GM21723 (cell line): ENCODE results near the gene CCNI2.

ENCODE experiments used
- ATAC-seq: cut with Tn5 transposase; IDR thresholded peaks from one replicate; pipeline ENCODE4 v1.9.1; 2021; ENCODE audit warnings: mild to moderate bottlenecking, moderate library complexity; ENCODE audit not compliant: unreplicated experiment

The CCNI2 gene

DNA sequence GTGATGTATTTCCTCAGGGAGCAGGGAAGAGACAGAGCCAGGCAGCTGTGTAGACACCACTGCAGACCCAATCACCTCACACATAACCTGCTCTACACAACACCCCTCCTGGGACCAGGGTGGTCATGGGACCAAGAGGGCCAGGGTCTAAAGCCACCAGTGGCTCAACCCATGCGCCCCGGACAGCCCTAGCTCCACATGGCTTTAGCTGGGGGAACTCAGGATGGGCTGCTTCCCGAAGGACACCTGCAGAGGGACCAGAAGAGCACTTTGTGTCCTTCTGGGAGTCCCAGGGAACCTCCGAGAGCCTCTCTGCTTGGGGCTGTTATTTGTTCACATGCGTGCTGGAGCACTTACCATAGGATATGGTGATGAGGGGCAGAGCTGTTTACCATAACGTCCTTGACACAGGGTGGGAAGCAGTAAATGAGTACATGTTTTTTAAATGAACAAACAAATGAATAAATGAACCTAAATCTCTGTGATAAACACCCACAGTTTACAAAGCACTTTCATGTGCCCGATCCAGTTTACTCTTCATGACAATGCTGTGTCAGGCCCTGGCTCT lies 17.5 kb downstream of the CCNI2 start:
- no peak for ATAC-seq

DNA sequence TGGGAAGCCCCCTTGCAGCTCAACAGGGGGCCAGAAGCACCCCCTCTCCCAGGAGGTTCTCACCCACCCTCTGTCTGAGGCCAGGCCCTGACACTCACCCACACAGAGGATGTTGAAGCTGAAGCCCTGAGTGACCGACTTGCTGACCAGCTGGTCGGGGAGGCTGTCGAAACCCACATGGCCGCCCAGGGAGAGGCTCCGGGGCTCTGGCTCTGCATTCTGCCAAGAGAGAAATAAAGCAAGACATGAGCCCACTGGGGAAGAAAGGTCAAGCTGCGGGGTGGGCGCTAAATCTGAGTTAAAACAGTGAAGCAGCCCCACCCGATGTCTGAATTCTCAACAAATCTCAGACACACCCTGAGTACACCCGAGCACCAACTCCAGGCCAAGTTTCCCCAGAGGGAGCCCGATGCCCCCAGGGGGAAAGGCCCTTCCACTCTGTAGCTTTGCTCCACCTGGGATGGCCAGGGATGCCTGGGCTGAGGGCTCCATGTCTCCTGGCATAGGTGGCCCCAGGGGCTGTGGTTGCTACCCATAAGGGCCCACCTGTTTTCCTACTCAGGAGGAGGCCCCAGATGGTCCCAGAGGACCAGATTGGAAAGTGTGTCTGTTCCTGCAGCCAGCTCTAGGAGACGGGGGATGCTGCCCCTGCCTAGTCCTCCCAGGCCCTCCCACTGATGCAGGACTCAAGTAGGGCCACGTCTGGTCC lies 18.2 kb downstream of the CCNI2 start:
- no peak for ATAC-seq

DNA sequence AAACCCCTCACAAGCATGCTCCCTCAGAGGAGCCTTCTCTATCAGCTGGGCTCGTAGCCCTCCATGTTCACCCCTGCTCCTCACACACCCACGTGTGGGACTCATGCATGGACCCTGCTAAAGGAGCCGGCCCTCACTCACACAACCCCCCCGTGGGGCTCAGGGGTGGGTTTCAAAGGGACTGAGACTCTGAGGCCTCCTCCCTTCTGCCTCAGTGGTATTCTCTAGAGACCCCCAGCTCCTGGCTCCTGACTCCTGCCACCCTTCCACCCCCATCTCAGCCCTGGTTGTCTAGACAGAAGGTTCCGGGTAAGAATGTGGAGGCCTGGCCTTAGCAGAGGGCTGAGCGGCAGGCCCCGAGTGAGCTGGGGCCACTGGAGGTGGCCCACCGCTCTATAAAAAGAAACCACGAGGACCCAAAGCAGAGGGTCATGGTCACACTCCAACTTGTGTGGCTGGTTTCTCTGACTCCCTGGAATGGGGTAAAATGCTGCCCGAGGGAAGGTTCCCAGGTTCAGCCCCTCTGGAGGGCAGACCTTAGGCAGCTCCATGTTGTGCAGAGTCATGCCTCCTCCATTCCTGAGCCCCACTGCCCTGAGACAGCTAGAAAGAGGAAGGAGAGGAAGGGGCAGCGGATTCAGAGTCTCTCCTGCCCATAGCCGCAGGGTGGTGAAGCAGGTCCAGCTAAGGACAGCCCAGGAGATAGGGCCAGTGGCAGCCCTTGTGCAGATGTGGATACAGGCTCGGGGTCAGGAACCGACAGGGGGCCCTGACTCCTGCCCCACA lies 19.0 kb downstream of the CCNI2 start:
- ATAC-seq, result no peak

DNA sequence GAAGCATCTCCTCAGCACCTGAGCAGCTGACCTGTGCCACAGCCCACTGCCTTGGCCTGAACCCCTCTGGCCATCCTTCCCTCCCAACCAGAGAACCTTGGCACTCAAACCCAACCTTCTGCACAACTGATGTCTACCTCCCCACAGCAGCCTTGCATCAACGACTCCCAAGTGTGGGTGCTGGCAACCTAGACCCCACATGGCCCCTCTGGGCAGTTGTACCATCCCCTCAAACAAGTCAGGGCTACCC lies 19.5 kb downstream of the CCNI2 start:
- no peak for ATAC-seq

DNA sequence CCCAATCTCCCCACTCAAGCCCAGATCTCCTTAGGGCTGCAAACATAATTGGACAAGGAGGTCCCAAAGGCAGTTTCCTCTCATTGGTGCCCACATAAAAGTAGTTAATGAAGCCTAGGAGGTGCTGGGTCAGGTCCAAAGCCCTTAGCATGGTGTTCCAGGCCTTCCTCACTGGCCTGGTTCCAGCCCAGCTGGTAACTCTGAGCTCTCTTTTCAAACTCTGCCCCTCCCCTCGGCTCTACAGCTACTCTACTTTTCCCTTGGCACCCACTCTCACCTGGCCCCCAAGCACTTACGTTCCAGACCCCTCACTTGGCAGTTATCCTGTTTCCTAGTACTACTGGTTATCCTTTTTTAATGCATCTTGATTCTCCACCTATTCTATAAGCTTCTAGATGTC lies 19.9 kb downstream of the CCNI2 start:
- no peak for ATAC-seq

DNA sequence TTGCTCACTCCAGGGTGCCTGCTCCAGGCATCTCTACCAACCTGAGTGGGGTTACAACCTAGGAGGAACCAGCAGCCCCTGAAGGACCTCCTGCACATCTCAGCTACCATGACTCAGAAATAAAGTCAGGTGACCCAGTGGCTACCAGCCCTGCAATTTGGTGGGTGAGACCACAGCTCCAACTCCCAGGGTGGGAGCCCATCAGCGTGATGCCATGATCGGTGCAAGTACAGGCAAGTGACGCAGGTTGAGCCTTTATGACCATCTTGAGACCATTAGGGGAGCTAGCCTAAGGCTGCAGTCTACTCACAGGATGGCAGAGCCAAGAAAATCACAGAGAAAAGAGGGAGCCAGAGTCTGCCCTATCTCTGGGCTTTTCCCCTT lies 21.3 kb downstream of the CCNI2 start:
- ATAC-seq, result no peak

DNA sequence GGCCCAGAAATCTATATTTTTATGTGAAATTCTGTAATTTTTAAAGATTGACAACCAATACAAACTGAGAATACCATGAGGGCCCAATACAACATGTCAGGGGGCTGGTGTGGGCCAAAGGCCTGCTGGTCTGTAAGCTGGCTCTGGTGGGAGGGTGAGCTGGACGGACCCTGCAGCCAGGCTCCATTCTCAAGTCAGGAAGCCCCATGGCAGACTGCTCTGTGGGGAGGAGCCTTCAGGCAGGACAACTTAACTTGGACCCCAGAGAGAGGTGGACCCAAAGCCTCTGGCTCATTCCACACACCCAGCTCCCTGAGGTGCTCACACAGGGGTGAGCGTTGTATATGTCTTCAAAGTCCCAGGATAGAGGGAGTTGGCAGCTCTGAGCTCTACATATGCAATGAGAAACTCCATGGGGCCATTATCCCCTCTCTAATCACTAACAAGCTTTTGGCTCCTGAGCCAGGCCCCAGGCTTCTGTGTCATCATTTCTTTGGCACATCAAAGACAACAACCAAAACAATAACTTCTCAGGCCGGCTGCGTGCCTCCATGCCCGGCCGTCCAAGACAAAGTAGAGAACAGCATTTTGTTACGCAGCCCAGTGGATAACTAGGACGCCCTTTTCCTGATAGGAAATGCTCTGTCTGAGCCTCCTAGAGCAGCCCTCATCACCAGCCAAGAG lies 23.4 kb downstream of the CCNI2 start:
- ATAC-seq, result no peak

DNA sequence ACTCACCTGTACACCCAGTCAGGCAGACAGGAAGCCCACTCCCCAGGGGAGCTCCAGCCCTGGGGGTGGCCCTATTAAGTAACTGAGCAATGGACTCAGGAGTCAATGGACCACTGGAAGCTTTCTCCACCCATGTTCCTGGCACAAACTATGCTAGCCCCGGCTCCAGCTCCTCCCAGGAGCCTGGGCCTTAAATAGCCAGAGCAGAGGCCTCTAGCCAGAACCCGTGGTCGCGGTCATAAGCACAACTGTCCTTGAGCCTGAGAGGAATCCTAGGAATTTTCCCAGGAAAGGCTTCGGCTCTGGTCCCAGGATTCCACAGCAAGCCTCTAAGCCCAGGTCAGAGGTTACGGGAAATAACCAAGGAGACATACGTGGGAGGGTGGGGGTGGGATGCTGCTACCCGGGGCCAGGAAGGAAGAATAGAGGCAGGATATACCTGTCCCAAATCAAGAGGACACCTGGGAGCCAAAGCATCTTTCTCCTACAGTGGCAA lies 24.3 kb downstream of the CCNI2 start:
- no peak for ATAC-seq

DNA sequence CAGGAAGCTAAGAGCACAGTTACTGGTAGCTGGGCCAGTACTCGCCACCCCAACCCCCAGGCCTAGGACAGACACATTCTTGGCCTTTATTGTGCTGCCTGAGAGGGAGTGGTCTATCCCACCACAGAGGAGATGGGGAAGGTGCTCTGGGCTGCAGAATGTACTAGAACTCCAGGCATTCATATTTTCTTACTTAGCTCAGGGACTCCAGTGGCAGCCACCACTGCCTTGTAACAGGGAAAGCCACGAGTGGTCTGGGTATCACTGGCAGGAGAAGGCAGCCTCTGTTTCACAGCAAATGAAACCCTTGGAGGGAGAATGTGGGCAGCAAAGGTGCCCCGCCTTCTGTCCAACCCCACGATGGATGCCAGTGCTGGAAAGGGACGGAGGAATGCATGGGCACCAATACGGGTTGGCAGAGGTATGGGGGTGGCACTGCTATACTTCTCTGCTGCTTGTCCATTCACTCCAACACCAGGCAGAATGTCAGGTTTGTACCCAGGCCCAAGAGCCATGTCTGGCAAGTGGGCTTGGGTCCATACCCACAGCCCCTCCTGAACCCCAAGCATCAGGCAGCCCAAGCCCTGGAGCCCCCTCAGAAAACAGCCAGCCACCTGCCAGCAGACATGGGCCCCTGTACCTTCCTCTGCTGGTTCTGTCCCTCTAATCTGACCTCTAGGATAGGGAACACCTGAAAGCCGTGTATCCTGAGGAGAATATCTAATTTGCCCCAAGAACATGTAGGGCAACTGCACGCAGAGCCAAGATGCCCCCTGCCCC lies 25.3 kb downstream of the CCNI2 start:
- ATAC-seq, result no peak

DNA sequence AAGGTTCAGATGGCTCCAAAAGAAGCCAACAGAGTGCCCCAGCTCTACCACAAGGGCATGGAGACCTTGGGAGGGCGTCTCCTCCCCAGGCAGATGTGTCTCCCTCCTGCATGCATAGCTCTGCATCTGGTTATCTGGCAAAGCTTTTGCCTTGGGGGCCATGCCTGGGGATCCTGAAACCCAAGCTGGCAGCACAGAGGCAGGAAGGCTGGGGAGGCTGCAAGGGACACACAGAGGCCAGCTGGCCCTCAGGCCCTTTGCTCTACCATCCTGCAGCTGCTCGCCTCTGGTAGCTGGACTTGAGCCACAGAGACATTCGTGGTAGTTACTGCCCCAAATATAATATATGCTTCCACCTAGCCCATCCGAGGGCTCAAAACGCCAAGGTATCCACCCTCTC lies 25.9 kb downstream of the CCNI2 start:
- ATAC-seq, result no peak

DNA sequence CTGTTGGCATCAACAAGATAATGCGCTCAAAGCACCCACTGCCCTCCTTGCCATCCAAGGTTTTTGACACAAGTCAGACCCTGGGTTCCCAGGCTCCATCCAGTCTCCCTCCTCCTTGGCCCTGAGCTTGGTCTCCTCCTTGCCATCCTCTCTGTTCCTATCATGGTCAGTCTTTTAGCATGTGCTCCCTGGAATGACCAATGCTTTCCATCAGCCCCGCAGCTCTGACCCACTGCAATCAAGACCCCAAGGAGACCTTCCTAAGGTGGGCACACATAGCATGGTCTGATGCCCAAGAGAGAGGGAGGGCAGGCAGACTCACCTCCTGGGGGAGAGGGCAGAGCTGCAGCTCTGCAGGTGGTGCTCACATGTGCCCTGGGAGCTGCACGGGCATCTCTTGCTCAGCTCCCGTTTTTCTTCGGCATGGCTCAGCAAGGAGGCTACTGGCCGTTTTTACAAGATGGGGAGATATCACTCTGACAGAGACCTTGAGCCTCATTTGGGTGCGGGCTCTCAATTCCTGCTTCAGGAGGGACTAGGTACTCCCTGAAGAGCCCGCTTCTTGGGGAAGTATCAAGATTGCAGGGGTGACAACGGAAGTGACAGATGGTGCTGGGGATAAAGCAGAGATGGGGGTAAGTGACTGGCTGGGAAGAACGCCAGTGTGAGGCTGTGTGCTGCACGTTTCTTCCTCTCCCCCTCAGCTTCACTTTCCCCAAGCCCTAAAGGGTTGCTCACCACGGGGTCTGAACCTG lies 26.6 kb downstream of the CCNI2 start:
- ATAC-seq, result no peak

DNA sequence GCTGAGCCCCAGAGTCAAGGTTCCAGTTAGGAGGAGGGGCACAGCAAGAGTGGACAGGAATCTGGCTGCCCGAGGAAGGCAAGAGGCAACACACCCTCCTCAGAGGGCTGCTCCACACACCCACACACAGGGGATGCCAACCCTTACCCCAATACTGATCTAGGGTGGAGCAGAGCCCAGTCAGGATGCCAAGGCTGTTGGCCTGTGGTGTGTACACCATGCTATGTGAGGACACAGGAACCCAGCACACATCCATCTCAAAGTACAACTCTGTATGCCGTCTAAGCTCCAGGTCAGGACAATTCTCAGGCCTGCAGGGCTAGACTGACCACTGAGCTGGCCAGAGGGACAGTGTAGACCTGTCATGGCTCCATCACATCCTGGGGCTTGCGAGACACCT lies 27.2 kb downstream of the CCNI2 start:
- no peak for ATAC-seq

DNA sequence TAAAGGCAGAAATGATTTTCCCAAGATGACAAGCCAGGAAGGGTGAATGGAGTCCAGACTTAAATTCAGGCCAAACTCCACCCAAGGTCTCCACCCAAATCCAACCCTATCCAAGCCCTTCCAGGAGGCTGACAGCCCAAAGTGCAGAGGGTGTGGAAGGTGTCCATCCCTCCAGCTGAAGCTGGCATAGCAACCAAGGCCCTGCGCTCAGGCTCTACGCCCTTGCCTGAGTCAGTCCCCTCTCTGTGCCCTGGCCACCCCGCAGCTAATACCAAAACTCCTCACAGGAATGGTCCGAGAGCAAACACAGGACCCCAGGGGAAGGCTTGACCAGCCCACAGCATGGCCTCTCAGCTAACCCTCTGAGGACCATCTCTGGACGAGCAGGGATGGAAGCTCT lies 27.7 kb downstream of the CCNI2 start:
- no peak for ATAC-seq

DNA sequence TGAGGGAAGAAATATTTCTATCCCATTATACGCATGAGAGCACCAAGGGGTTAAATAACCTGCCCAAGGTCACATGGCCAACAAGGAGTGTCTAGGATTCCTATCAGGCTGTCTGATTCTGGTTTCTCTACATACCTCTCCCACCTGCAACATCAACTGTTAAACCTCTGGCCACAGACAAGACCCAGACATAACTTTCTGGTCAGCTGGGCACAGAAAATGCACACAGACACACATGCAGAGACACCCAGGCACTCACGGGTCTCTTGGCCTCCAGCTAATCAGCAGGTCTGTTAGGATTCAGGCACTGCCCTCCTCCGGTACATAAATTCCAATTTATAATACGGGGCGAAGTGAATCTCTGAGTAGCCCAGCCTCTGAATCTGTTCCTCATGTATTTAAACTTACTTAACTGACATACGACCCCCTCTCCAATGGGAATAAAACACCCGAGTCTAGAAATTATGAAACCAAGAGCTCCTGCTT lies 28.3 kb downstream of the CCNI2 start:
- no peak for ATAC-seq

DNA sequence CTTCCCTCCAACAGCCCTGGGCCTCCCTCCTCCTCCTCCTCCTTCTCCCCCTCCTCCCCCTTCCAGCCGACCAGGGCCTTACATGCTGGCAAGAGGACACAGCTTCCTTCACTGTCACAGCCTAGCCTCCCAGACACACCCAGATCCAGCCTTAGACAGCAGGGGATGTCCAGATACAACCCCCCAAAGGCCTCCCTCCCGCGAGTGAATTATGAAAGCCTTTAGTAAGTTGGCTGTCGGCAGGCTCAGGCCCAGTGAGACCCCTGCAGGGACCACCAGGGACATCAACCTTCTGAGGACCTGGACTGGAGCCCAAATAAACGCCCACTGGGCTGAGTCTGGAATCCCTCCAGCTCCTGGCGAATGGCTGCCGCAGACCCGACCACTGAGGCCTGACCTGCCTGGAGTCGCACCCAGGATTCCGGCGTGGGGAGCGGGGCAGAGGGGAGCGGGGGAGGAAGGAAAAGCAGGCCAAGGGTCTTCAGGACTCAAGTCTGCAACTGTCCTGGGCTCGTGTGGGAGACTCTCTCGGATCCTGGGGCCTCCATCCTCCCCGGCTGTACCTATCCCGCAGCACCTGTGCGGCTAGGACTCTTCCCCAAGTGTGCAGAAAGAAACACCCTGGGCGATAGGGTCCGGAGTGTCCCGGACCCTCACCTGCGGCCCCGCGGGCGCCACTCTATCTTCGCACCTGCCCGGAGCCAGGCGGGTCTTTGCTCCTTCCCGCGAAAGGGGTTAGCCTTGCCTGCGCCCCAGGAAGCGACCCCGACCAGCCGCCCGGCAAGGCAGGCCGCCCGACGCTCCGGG lies 29.1 kb downstream of the CCNI2 start:
- peak; percentile 21 for ATAC-seq

DNA sequence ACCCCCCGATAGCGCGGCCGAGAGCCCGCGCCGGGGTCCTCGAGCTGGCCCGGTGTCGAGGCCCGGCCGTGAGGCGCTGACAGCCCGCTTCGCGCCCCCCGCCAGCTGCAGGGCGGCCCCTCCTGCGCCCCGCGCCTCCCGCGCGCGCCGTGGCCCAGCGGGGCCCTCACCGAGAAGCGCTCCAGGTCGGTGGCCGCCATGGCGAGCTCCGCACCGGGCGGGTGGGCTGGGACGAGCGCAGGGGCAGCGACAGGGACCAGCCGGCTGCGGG lies 29.6 kb downstream of the CCNI2 start:
- no peak for ATAC-seq

DNA sequence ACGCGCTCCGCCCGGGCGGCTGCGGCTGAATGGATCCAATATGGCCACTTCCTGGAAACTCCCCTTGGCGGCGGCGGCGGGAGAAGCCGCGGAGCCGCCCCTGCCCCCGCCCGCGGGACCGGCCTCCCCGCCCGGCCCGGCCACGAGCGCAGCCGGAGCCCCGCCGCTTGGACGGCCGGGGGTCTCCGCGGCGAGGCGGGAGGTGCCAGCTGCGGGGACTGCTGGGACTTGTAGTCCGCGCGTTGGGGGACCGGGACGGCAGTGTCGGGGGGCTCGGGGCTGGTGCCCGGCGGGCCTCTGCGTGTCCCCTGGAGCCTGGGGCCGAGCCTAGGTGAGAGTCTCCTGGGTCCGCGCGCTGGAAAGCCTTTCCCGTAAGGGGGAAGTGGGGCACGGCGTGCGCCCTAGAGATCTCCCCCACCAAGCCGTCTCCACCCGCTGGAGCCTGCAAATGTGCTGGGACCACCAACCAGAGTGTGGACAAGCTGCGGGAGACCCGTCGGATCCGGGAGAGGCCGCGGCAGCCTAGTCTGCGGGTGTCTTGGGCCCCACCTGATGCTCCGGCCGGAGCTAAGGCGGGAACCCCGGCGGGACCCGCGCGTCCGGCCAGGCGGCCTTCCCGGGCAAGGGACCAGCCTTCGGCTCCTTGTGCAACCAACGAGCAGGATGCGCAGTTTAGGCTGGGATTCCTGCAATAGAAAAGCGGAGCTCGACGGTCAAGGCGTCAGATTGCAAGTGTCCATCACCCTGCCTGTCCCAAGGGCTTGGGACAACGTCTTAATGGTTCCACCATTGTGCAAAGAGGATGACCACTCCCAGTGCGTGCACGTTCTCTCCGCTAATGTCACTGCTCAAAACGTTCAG lies 30.2 kb downstream of the CCNI2 start, which contains the start of gene SEPTIN8:
TSS of gene SEPTIN8 (minus strand) at position 31 of the 861 bp plus-strand sequence. CDS start 102 bp downstream, outside the sequence.
- ATAC-seq, result peak; percentile 74

DNA sequence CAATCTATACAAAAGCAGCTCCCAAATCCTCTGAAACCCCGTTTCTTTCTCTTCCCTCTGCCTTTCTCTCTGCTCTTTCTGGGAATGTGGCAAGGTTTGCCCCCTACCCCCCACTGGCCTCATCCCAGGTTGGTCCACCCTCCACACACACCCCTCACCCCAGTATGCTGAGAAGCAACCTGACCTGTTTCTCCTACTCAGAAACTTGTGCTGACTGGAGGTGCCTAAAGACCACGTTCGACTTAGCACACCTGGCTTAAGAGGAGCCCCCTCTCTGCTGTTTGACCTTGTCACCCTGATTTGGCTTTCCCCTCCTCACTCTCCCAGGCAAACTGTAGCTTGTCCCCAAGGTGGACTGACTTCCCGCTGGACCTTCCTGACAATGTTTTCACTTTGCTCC lies 30.9 kb downstream of the CCNI2 start:
- no peak for ATAC-seq

DNA sequence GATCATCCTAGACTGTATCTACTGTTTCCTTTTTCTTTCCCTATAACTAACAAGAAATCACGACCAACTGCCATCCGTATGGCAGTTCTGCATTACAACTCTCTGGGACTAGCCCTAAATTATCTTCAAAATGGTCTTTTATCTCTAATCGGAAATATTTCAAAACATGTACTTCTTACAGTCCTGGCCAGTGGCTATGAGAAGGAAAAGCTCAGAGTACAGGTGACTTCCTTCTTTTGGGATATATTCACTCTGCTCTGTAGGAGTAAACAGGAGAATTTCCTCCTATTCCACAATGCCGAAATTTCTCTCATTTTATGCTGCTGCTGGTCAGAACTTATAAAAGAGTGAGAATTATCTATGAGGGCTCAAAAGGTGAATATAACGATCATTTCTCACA lies 31.6 kb downstream of the CCNI2 start:
- no peak for ATAC-seq
